ENCODE measurements around the gene AP1S1.

AP1S1 gene

DNA sequence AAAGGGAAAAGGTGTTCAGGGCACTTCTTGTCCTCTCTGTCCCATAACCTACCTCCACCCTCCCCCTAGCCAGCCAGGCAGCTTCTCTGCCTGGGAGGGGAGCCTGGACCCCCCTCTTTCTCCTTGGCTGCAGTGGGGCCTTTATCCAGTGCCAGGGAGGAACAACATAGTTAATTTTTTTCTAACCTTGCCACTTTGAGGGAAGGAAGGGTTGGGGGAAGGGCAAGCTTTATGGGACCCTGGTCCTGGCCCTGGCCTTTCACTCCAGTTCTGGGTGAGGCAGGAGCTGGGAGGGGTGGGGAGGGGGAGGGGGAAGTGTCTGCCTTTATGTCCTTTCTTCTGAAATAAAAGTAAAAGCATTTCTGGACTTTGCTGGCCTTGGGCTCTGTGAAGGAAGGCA, 6.6 kb downstream of the AP1S1 start:
- Histone ChIP-seq H3K9ac (ENCODE audit: low read length) (no peak overlapping the region), H3K27me3 (replicated peaks; ENCODE audit: insufficient read depth, low read length) (peaks cover 29% of the 10 kb centered on the region), H3K9me2 (replicated peaks; ENCODE audit: insufficient read depth, low read length) (no peaks in the 10 kb centered on the region), H3K79me2 (ENCODE audit: low read length) (no peaks in the 10 kb centered on the region), H3K27ac (ENCODE audit: low read length) (no peak overlapping the region), H3K4me3 (ENCODE audit: low read length) (no peak overlapping the region), H3F3A (ENCODE audit: insufficient read depth, low read length) (no peaks in the 10 kb centered on the region), H4K20me1 (ENCODE audit: insufficient read depth, low read length) (no peaks in the 10 kb centered on the region), H3K9me3 (replicated peaks; ENCODE audit: insufficient read depth, low read length) (no peaks in the 10 kb centered on the region), H3K4me2 (ENCODE audit: low read depth, low read length) (no peak overlapping the region), H2AFZ (ENCODE audit: low read length) (no peak overlapping the region), H3K36me3 (replicated peaks; ENCODE audit: insufficient read depth, low read length) (no peaks in the 10 kb centered on the region), H3K4me1 (ENCODE audit: low read length) (peaks cover 3% of the 10 kb centered on the region; the same call in 1 of the 2 replicates)
- DNase-seq = no peak
- no peak for TF ChIP-seq EZH2 (optimal IDR thresholded peaks at IDR 0.05; ENCODE audit: low read depth, low read length)

GRCh38 chr7:101161692-101162471, 7.6 kb downstream of the AP1S1 start:
- H3K4me2 ChIP-seq (ENCODE audit: low read depth, low read length) = no peak overlapping the region
- TF ChIP-seq, protein P1, sequence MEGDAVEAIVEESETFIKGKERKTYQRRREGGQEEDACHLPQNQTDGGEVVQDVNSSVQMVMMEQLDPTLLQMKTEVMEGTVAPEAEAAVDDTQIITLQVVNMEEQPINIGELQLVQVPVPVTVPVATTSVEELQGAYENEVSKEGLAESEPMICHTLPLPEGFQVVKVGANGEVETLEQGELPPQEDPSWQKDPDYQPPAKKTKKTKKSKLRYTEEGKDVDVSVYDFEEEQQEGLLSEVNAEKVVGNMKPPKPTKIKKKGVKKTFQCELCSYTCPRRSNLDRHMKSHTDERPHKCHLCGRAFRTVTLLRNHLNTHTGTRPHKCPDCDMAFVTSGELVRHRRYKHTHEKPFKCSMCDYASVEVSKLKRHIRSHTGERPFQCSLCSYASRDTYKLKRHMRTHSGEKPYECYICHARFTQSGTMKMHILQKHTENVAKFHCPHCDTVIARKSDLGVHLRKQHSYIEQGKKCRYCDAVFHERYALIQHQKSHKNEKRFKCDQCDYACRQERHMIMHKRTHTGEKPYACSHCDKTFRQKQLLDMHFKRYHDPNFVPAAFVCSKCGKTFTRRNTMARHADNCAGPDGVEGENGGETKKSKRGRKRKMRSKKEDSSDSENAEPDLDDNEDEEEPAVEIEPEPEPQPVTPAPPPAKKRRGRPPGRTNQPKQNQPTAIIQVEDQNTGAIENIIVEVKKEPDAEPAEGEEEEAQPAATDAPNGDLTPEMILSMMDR (IDR thresholded peaks at IDR 0.05; ENCODE audit: low read length) = no peak
- TF ChIP-seq EZH2 (optimal IDR thresholded peaks at IDR 0.05; ENCODE audit: low read depth, low read length) (no peak), EZH2phosphoT487 (IDR thresholded peaks at IDR 0.05; ENCODE audit: low read length) (no peak)
- no peaks in the 10 kb centered on the region for H3K79me2 ChIP-seq (ENCODE audit: low read length)
- no peaks in the 10 kb centered on the region for H4K20me1 ChIP-seq (ENCODE audit: insufficient read depth, low read length)
- H3K4me1 ChIP-seq (ENCODE audit: low read length) = peaks cover 5% of the 10 kb centered on the region; the same call in 1 of the 2 replicates
- H3K9me2 ChIP-seq (replicated peaks; ENCODE audit: insufficient read depth, low read length) = no peaks in the 10 kb centered on the region
- H3F3A ChIP-seq (ENCODE audit: insufficient read depth, low read length) = no peaks in the 10 kb centered on the region
- no peaks in the 10 kb centered on the region for H3K36me3 ChIP-seq (replicated peaks; ENCODE audit: insufficient read depth, low read length)
- no peak overlapping the region for H2AFZ ChIP-seq (ENCODE audit: low read length)
- H3K27ac ChIP-seq (ENCODE audit: low read length) = no peak overlapping the region
- H3K9ac ChIP-seq (ENCODE audit: low read length) = no peak overlapping the region
- H3K27me3 ChIP-seq (replicated peaks; ENCODE audit: insufficient read depth, low read length) = peaks cover 33% of the 10 kb centered on the region
- no peaks in the 10 kb centered on the region for H3K9me3 ChIP-seq (replicated peaks; ENCODE audit: insufficient read depth, low read length)
- no peak for DNase-seq
- H3K4me3 ChIP-seq (ENCODE audit: low read length) = no peak overlapping the region

GRCh38 chr7:101162551-101163278, 8.4 kb downstream of the AP1S1 start:
- H3F3A ChIP-seq (ENCODE audit: insufficient read depth, low read length) = no peaks in the 10 kb centered on the region
- no peaks in the 10 kb centered on the region for H3K36me3 ChIP-seq (replicated peaks; ENCODE audit: insufficient read depth, low read length)
- no peaks in the 10 kb centered on the region for H3K9me2 ChIP-seq (replicated peaks; ENCODE audit: insufficient read depth, low read length)
- H3K9me3 ChIP-seq (replicated peaks; ENCODE audit: insufficient read depth, low read length) = no peaks in the 10 kb centered on the region
- no peak overlapping the region for H3K27ac ChIP-seq (ENCODE audit: low read length)
- H3K27me3 ChIP-seq (replicated peaks; ENCODE audit: insufficient read depth, low read length) = peaks cover 41% of the 10 kb centered on the region
- TF ChIP-seq, protein P1 (IDR thresholded peaks at IDR 0.05; ENCODE audit: low read length) = no peak
- TF ChIP-seq EZH2phosphoT487 (IDR thresholded peaks at IDR 0.05; ENCODE audit: low read length) (no peak), EZH2 (optimal IDR thresholded peaks at IDR 0.05; ENCODE audit: low read depth, low read length) (no peak)
- no peak overlapping the region for H3K9ac ChIP-seq (ENCODE audit: low read length)
- H2AFZ ChIP-seq (ENCODE audit: low read length) = no peak overlapping the region
- no peaks in the 10 kb centered on the region for H3K79me2 ChIP-seq (ENCODE audit: low read length)
- no peaks in the 10 kb centered on the region for H4K20me1 ChIP-seq (ENCODE audit: insufficient read depth, low read length)
- peak overlapping the region; percentile 21; the same call in 1 of the 2 replicates for H3K4me2 ChIP-seq (ENCODE audit: low read depth, low read length)
- H3K4me1 ChIP-seq (ENCODE audit: low read length) = peaks cover 5% of the 10 kb centered on the region; the same call in 1 of the 2 replicates
- no peak for DNase-seq
- H3K4me3 ChIP-seq (ENCODE audit: low read length) = no peak overlapping the region
